Measurements from ENCODE around the gene SOX13.
A peak's percentile ranks its signal among the peaks of the same experiment; 100 is the strongest.

SOX13 gene

DNA sequence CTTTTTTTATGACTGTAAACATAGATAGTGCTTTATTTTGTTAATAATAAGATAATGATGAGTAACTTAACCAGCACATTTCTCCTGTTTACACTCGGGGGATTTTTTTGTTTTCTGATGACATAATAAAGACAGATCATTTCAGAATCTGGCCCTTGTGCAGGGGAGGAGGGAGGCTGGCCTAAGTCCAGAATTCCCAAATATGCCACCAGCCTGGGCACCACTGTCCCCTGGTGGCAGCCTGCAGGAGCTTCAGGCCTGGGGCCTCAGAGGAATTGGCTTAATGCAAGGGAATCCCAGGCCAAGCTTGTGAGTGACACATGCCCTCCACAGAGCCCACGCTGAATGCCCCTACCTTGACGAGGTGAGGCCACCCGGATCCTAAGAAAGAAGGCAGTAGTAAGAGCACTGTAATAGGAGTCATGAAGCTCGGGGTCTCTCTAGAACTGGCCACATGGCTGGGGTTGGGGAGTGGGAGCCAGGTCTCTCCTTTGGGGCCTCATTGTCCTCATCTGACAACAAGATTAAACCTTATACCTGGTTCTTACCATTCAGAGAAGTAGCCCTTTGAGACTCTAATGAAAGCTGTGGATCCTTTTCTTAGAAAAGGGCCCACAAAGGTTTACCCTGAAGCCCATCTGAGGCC lies 54.8 kb downstream of the SOX13 start:
- H3K27ac ChIP-seq, result no peak overlapping the region

DNA sequence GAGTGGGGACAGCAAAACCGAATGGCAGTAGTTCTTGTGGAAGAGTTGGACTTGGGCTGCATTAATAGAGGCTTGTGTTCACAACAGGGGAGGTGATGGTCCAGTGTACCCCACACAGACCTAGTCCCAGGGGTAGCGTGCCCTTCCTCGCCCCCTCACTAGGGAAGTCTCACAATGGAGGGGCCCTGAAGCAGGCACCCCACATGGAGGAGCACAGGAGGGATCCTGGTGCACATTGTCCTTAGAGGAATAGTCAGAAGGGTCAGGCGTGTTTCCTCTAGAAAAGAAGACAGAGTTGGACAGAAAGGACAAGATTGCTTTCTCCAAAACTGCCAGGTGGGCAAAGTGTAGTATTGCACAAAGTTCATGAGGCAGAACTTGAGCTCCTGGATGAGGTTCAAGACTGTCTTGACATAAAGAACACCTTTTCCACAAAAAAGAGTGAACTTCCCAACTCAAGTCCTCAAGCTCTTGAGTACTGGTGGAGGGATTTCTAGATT lies 55.6 kb downstream of the SOX13 start:
- H3K27ac ChIP-seq, result no peak overlapping the region
- TF ChIP-seq ZFX (IDR thresholded peaks at IDR 0.05), result no peak
- TF ChIP-seq, protein P1, sequence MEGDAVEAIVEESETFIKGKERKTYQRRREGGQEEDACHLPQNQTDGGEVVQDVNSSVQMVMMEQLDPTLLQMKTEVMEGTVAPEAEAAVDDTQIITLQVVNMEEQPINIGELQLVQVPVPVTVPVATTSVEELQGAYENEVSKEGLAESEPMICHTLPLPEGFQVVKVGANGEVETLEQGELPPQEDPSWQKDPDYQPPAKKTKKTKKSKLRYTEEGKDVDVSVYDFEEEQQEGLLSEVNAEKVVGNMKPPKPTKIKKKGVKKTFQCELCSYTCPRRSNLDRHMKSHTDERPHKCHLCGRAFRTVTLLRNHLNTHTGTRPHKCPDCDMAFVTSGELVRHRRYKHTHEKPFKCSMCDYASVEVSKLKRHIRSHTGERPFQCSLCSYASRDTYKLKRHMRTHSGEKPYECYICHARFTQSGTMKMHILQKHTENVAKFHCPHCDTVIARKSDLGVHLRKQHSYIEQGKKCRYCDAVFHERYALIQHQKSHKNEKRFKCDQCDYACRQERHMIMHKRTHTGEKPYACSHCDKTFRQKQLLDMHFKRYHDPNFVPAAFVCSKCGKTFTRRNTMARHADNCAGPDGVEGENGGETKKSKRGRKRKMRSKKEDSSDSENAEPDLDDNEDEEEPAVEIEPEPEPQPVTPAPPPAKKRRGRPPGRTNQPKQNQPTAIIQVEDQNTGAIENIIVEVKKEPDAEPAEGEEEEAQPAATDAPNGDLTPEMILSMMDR (conservative IDR thresholded peaks at IDR 0.05), result no peak

More for the DNA sequence above, 54.8 kb downstream of the SOX13 start:
- no peak for TF ChIP-seq ZFX (IDR thresholded peaks at IDR 0.05)
- TF ChIP-seq, protein P1 (conservative IDR thresholded peaks at IDR 0.05), result peak; percentile 100

DNA sequence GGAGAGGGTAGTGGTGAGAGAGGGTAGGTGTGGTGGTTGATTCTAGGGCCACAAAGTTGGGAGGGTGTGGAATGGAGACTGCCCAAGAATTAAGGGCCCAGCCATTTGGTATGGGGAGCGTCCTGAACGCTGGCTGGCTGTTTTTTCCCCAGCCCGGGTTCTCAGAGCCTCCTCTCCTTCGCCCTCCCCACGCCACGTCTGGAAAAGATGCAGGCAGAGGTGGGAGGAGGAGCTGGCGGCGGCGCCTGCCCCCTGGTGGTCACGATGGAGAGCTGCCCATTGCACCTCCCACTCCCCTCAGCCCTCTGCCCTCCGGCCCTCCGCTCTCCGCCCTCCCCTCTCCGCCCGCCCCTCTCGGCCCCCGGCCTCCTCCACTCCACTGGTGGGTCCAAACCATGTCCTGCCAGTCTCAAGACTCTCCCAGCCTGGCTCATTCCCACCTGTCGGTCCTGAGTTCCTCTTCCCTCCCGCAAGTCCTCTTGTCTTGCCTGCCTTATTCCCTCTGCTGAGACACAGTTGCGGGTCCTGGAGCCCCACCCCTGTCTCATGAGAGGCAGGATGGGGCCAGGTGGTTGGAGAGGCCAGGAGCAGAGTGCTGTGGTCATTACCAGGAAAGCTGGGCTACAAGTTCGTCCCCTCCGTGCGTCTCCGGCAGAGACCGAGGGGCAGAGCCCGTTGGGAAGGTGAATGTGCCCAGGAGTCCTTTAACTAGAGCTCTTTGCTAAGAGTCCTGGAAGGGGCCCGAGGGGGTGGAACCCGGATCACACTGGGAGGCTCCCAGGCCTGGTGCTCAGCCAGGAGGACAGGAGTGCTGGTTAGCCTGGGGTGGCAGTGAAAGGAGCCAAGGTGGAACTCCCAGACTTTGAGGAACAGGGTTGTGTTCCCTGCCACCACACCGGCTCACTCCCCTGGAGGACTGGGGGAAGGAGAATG lies 56.3 kb downstream of the SOX13 start:
- no peak overlapping the region; the same call in 1 of the 2 replicates for H3K27ac ChIP-seq
- no peak for TF ChIP-seq ZFX (IDR thresholded peaks at IDR 0.05)
- TF ChIP-seq, protein P1 (conservative IDR thresholded peaks at IDR 0.05), result peak; percentile 95

DNA sequence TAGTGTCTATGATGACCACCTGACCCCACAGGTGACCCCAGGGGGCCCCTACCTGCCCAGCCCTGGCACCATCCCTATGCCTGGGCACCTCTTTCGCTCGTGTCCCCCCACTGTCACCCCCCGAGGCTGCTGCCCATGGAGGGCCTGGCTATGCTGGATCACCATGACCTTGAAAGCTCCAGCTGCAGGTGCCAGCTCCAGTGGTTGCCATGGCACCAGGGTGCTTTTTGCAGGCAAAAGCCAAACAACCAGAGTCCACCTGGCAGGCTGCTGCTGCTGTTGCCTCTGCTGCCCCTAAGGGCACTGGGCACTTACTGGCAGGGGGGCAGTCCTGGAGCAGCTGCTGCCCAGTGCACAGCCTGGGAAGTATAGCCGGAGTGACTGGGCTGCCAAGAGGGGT lies 57.3 kb downstream of the SOX13 start:
- no peak for TF ChIP-seq ZFX (IDR thresholded peaks at IDR 0.05)
- TF ChIP-seq, protein P1 (conservative IDR thresholded peaks at IDR 0.05), result no peak
- H3K27ac ChIP-seq, result no peak overlapping the region; the same call in 1 of the 2 replicates

DNA sequence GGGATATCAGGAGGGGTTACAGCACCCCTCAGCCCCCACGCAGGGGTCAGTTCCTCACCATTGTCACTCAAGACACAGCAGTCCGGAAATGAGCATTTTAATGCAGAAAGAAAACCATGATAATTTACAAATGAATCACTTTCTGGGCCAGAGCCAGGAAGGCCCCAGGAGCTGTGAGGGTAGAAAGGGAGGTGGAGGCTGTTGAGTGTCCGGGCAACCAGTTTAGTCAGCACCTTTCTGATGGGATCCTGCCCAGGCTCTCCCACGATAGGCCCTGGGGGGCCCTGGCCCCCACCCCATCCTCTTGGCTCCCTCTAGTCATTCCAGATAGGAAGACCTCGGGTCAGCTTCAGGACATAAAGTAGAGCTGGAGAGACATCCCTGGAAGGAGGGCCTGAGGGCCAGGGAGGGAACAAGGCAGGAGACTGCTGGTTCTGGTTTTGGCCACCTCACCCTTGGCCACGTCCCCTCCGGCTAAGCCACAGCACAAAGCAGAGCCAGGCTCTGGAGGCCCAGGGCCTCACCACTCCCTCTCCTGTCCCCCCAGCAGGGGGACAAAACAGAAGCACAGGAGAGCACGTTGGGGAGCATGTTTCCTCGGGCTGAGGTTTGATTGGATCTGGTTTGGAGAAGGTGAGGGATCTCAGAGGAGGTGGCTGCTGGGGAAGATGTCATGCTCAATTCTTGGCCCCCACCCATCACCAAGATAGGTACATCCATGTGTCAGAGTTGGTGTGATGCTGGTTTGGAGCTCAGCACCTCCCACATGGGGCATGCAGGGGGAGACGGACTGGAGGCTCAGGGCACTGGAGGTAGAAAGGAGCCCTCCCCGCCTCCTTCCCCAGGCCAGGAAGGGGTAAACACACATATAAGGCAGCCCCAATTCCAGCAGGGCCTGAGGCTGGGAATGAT lies 58.3 kb downstream of the SOX13 start:
- H3K27ac ChIP-seq, result no peak overlapping the region
- TF ChIP-seq, protein P1 (conservative IDR thresholded peaks at IDR 0.05), result no peak
- no peak for TF ChIP-seq ZFX (IDR thresholded peaks at IDR 0.05)

DNA sequence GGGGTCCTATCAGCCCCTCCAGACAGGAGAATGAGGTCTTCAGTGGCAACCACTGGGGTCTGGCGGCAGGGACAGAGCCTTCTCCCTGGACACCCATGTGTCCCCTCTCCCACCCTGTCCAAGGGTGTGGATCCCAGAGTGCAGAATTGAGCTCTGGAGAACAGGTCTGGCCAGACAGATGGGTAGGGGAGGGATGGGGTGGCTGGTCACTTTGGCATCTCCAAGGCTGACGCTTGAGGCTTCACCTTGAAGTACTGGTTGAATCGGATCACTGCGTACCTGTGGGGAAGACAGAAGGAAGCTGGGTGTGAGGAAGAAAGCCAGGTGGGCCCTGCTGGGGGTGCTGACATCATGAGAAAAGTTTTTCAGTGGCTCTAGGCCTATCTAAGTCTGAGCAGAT lies 59.1 kb downstream of the SOX13 start:
- TF ChIP-seq, protein P1 (conservative IDR thresholded peaks at IDR 0.05), result no peak
- no peak for TF ChIP-seq ZFX (IDR thresholded peaks at IDR 0.05)
- no peak overlapping the region for H3K27ac ChIP-seq
